ENCODE data around the gene MLX.
"Not testable (repeated sequence)": the region's sequence is repeated elsewhere in the genome, so short reads cannot be mapped to it uniquely, and the experiment has no call there.

MLX gene

DNA sequence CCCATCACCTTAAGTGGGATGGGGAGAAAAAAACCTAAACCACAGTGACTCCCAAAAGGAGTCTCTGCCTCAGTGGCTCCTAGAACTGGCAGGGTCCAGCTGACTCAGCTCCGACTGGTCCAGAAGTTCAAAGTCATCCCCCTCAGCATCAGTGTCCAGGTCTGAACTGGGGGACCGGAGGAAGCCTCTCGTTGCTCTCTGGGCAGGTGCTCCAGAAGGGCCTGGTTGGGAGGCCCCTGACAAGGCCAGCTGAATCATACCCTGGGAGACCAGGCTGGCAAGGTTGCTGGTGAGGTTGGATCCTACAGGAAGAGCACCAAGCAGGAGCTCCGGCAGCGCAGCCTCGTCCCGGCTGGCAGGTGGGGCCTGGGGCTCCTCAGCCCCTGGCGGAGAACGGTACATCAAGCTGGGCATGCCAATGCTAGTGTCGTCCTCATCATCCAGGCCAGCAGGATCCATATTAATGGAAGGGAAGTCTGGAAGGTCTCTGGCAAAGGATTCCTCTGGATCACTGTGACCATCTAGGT lies 14.9 kb downstream of the MLX start:
- DNase-seq, result no peak

DNA sequence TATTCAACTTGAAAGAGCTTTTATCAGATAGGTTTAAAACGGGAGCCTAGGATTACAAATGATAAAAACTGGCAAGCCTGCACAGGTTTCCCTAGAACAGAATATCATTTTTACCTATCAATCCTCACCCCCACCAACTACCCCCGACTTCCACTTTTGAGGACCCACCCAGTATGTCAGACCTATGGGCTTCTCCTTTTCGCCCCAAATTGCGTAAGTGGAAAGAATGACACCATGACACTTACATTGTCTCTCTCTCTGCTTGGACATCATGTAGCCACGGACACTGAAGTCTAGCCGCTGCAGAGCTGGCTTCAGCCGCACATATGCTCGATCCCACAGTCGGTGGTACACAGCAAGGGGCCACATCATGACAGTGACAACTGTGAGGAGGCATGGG lies 18.0 kb downstream of the MLX start:
- DNase-seq, result no peak

DNA sequence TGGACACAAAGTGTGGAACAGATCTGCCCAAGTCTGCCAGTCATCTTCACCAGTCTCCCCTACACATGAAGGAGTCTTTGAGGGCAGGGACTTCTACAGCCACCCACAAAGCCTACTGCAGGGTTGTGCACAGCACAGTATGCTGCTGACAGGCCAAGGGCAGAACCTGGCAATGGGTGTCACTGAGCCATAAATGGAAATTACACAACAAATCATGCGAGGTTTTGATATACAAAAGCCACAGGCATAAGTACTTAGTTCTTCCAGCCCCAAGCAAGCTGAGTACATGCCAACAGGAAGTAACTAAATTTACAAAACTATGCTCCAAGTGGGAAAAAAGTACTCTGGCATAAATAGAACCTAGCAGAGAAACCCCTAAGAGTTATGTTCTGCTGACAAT lies 18.5 kb downstream of the MLX start:
- DNase-seq, result no peak

DNA sequence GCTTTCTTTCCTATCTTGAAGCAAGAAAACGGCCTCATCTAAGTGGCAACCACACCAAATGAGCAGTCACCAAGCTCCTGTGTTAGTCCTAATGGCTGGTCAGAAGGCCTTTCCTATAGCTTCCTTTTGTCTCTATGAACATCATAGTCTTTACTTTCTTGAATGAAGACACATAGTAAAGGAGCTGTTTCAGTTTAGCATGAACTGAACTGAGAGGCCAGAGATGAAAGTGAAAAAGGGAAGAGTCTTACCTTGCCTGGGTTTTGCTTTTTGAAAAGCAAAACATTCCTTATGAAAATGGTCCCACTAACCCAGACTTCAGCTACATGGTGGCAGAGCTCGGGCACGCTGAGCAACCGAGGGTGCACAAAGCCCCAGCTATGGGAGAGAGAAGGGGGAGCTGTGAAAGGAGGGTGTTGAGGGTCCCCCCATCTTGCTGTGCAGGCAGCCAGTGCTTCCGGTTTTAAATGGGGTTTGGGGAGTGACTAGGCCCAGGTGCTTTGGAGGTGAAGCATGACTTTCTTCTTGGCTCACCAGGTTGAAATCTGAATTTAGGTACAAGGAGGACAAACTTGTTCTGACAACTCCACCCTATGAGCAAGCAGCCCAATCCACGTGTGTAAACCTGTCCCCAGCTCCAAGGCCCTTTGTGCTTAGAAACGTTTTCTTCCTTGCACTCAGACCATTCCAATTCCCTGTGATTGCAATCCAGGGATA lies 19.8 kb downstream of the MLX start:
- DNase-seq, result no peak

DNA sequence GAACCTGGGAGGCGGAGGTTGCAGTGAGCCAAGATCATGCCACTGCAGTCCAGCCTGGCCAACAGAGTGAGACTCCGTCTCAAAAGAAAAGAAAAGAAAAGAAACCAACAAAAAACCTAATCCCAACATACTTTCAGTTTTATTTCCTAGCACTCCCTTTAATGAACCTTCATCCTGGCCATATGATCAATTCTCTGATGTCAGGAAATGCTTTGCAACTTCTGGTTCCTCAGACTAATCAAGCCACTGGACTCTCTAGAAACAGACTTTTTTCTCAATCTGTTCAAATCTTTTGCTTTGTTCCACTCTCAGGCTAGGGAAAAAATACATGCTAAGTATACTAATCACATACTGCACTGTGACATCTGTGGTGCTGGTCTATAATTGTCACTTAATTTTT lies 24.0 kb downstream of the MLX start:
- DNase-seq, result no peak

DNA sequence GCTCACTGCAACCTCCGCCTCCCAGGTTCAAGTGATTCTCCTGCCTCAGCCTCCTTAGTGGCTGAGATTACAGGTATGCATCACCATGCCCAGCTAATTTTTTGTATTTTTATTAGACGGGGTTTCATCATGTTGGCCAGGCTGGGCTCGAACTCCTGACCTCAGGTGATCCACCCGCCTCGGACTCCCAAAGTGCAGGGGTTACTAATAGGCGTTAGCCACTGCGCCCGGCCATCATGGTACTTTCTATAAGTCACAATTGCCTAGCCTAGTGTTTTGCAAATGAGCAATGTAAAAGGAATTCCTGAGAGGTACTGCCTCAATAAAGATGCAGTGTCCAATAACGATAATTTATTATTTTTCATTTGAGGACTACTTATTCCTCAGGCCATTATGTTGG lies 24.5 kb downstream of the MLX start:
- DNase-seq, result no peak

DNA sequence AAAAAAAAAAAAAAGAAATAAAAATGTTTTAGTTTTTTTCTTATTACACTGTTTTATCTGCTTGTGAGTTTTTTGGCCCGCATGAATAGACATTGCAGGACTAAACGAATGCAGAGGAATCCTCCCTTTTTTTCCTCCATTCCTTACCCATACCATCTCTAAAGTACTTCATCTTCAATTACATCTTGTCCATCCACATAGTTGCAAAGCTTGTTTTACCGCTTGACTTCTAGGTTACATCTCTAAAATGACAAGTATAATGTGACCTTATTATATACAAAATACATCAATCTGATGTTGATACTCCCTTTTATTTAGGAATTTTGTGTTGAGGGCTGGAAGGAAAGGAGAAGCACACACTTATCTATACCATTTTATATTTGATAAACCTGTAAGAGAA lies 29.5 kb downstream of the MLX start:
- no peak for DNase-seq

DNA sequence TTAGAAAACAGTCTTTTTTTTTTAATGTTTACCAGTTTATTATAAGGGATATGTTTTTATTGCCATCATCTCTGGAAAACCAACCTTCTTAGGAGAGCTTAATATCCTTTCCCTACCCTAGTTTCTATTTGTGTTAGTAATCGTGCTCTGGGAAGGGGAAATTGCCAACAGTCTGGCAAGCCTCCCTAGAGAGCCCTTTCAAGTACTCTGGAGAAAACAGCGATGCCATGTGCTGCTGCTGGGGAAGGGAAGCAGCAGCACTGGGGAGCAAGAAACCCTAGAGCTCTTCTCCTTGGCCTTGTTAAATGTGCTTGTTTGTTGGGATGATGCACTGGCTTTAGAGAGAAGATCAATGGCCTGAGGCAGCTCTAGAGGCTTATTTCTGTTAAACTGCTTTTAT lies 32.0 kb downstream of the MLX start:
- DNase-seq, result no peak

DNA sequence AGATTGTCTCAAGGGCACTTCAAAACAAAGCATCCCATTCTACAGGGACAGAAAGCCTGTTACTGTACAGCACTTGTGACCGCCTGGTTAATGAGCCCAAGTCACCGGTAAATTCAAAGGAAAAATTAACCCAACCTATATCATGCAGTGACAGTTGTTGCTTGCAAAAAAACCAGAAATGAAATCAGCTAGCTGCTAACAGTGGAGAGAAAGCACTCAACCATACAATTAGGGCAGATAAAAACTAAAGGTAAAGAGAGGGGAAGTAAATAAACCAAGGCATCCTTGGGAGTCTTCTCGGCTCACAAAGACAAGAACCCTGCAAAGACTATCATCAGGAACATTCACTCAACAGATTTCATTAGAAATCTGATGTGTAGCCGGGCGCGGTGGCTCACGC lies 36.4 kb downstream of the MLX start:
- no peak for DNase-seq

DNA sequence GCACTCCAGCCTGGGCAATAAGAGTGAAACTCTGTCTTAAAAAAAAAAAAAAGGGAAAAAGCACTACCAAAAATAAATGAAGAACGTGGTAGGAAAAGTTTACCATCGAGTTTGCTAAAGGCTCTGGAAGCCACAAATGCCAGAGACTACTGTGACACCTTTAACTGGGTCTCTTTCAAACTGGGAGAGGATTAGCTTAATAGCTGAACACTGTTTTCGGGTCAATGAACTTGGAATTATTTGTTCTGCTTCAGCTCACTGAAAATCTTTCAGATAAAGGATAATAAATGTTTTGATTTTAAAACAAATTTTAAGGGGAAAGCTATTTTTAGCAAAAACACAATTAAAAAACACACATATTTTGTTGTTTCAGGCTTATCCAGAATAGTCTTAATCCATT lies 40.9 kb downstream of the MLX start:
- DNase-seq, result no peak

DNA sequence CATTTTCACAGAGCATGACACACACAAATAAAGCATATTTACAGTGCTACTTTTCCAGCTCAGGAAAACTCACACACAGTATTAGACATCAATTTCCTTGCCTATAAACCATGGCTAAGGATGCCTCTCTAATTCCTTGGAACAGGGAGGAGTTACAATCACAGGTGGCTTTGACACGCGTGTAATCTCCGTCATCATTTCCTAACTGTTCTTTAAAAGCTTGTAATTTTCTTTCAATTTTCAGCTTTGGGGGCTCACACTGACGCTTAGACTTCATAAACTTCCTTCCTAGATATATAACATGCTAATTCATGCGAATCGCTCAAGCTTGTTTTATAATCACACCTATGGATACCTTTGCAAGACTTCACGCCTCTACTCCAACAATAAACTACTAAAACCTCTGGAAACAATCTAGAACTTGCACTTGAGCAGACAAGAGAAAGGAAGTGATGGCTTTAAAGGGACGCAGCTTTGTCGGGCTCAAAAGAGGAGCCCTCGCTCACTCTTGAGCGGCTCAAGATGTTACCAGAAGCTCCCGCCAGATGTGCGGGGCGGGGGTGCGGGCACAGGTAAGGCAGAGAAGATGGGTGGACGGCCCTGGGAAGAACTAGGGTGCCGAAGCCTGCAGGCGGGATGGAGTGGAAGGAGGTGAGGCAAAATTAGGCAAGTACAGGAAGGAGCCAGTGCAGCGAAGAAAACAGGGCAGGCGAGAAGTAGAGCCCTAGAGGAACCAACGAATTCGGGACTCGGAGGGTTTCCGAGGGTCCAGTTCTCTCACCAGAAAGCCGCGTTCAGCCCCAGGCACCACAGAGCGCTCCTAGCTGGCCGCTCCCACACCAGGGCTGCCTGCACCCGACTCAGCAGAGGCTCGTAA lies 41.6 kb downstream of the MLX start:
- no peak for DNase-seq

DNA sequence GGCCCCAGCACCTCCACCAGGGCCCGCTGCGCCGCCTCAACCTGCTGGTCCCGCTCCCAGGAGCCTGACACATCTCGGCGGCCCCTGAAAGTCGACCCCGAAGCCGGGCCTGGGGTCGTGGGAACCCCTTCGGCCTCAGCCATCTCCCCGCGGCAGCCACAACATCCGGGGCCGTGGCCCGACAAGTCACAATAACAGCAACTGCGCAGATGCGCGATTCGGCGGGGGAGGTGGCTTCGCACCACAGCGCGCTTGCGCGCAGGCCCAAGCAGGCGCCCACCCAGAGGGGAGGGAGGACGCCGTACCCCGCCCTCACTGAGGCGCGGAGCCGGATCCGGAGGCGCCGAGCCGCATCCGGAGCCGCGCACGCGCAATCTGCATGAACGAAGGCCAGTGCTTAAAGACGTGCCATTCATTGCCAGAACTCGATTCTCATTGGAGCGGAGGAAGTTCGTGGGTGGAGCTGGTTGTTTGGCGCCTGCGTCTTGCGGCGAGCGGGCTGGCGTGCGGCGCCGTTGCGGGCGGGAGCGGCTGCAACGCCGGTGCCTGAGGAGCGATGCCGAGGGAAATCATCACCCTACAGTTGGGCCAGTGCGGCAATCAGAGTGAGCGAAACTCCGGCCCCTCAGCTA lies 42.4 kb downstream of the MLX start, which contains the start of the genes RETREG3 and TUBG1:
Gene RETREG3, minus strand, starts transcription at position 193 of the 632 bp plus-strand sequence. Its CDS starts 50 bp downstream, at position 143.
Gene TUBG1, plus strand, starts transcription at position 502 of the 632 bp plus-strand sequence. Its CDS starts 55 bp downstream, at position 557.
- peak; percentile 99 for DNase-seq

DNA sequence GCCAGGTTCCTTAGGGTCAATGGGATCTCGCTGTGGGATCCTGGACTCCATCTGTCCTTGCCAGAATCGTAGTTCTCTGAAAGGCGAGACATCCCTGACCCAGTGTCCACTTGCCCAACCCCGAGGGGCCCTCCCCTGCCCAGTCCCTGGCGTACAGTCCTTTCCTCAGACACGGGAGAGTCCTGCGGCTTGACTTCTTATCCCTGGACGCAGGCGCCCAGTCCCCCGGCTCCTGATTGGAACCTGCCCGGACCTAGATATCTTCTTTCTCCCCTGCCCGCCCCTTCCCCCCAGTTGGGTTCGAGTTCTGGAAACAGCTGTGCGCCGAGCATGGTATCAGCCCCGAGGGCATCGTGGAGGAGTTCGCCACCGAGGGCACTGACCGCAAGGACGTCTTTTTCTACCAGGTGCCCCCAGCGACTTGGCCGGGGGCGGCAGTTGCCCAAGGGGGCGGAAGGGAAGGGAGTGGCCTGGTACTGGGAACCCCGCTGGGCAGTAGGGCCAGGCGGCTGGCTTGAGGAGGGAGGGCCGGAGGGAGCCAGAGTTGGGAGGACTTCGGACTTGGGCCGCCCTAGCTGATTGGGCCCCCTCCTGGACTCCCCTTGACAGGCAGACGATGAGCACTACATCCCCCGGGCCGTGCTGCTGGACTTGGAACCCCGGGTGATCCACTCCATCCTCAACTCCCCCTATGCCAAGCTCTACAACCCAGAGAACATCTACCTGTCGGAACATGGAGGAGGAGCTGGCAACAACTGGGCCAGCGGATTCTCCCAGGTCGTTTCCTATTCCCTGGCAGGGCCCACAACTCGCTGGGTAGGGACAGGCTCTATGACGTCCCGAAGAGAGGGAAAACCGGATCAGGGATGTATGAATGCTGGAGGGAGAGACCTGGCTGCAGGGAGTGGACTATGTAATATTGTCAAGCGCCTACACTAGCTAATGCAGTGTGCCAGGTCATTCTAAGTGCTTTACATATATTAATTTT lies 43.2 kb downstream of the MLX start:
- DNase-seq, result not testable (repeated sequence)

DNA sequence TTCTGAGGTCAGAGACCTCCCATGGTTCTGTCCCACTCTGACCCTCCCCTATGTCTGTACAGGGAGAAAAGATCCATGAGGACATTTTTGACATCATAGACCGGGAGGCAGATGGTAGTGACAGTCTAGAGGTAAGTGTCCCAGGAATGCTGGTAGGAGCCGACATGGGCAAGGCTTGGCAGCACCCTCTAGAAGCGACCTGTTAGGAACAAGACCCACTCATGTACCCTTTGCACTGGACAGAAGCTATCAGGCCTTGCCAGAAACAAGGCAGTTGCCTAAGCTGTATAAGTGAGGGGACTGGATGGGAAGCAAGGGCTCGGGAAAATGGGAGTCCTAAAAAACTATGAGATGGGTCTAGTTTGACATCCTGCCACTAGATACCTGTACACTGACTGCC lies 45.1 kb downstream of the MLX start:
- no peak for DNase-seq

DNA sequence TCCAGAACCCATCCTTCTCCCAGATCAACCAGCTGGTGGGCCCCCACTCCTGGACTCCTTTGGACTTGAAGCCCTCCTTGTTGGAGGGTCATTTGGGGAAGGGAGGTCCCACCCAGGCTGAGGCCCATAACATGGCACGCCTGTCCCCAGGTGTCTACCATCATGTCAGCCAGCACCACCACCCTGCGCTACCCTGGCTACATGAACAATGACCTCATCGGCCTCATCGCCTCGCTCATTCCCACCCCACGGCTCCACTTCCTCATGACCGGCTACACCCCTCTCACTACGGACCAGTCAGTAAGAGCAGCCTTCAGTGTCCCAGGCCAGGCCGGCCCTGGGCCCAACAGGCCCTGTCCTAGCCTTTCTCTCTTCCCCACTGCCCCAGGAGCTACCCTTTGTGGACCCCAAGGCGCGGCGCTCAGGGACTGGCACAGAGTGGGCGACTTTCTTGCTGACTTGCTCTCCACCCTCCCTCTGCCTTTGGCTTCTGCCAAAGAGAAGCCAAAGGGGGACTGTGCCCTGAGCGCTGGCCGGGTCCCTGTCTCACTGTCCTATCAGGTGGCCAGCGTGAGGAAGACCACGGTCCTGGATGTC lies 46.9 kb downstream of the MLX start:
- no peak for DNase-seq

DNA sequence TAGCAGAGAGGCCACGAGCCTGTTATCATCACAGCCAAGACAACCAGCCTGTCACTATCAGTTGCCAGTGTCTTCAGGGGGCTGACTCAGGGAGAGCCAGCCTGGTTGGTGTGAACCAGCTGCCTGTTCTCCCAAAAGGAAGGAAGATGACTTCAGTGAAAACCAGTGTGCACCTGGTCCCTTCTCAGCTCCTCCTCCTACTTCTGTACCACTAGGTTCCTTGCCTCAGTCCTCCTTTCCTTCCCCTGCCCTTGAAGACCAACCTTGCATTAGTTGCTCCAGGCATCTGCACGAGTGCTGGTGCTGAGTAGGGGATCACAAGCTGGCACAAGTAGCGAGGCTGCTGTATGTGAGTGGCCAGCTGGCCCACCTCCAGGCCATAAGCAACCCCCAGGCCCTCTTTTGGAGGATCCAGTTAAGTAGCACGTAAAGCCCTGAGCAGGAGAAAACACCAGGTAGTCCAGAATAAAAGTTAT lies 51.1 kb downstream of the MLX start:
- DNase-seq, result peak; percentile 95

DNA sequence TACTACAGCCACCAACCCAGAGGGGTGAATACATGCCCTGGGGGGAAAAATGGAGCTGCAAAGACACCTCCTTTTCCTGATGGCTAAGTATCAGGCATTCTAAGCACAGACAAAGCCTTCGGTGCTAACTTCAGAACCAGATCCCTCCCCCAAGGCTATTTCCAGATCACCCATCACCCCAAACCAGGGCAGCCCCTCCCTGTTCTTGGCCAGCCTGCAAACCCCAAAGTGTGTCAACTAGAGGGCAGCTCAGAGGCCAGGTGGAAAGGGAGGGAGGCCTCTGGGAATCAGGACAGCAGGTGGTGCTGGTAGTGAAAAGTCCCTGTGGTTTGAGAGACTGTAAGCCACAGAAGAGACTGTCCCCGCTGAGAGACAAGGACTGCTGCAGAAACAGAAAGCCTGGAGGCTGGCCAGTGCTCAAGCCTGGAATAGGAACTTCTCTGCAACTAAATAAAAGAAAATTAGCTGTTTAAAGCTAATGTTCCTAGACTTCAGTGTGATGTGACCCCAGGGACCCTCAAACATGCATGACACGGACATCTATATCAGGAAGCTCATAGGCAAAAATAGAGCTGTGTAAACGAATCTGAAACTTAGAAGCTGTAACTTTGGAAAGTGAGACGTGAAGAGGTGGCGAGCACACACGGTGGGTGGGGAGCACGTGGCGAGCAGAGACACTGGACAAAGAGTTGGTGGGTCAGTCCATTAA lies 51.7 kb downstream of the MLX start:
- peak; percentile 88 for DNase-seq

DNA sequence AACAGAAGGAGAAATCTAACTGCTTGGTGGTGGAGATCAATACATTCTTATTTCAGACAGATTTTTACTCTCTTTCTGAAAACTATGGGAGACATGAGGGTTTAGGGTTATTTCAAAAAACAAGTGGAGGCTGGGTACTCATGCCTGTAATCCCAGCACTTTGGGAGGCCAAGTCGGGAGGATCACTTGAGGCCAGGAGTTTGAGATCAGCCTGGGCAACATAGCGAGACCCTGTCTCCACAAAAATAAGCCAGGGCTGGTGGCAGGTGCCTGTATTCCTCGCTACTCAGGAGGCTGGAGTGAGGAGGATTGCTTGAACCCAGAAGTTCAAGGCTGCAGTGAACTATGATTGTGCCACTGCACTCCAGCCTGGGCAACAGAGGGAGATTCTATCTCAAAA lies 55.1 kb downstream of the MLX start:
- not testable (repeated sequence) for DNase-seq
